Measurements from ENCODE around the gene SNRPD3.

GRCh38 chr22:24599514-24599913, 43.7 kb downstream of the SNRPD3 start:
- TF ChIP-seq CTCF (IDR thresholded peaks at IDR 0.05) (no peak), POLR2AphosphoS5 (IDR thresholded peaks at IDR 0.05) (no peak), POLR2A (IDR thresholded peaks at IDR 0.05) (no peak)

All from stomach (tissue), 4 donors.